K562 (cell line): ENCODE results near the gene CTNNA3. TPM values are rescaled to one million over a fixed set of nuclear protein-coding genes. Genes with fewer than 3 reads are reported as not detected.

Source experiments
- ATAC-seq: fragments of 200-7000 bp; cut with Tn5 transposase; 3 replicates; pipeline ENCODE4 v1.9.1; 2020; ENCODE audit warnings: moderate library complexity
- Bru-seq: library from RNA; stranded (reverse); fragments of 400-500 nt; gene quantifications from one replicate; lab custom pipeline; 2021; lab: Mats Ljungman, UMichigan
- BruChase-seq, 2 experiments: library from RNA; stranded (reverse); fragments of 400-500 nt; gene quantifications; one replicate each; lab custom pipeline; 2021; lab: Mats Ljungman, UMichigan
- BruUV-seq: library from RNA; stranded (reverse); fragments of 400-500 nt; replicated peaks from 2 replicates; lab custom pipeline; 2021; lab: Mats Ljungman, UMichigan
- CTCF ChIA-PET: fragments of 300-600 bp; formaldehyde crosslinking; extraction: SDS; loops from one replicate; lab custom pipeline; 2021; ENCODE audit warnings: low intra/inter-chr PET ratio; lab: Yijun Ruan, JAX
- POLR2A ChIA-PET: fragments of 300-600, 350-650 bp; sonication (Branson Sonifier 250); formaldehyde crosslinking; extraction: SDS; loops from one replicate; lab custom pipeline; 2021; ENCODE audit warnings: antibody characterized with exemption, inconsistent platforms; lab: Yijun Ruan, JAX
- DNase-seq, 4 experiments: peaks; one replicate each; pipeline versions ENCODE4 v3.0.0 to v3.0.0-alpha.2; 2011 to 2018; ENCODE audit warnings: low spot score in 3 of 4, mixed read lengths in 3 of 4; ENCODE audit errors: extremely low read depth in 1 of 4
- FAIRE-seq: peaks from 2 replicates; lab custom pipeline; 2011; peaks lifted over from hg19 to GRCh38; lab: Jason Lieb, UNC
- H2AFZ ChIP-seq: 2 replicates; pipeline ENCODE4 v1.6.0; 2011; ENCODE audit warnings: low read depth, low read length, control low read depth, inconsistent platforms
- H3K27ac ChIP-seq: fragments of 200-600 bp; 3 replicates; pipeline ENCODE4 v1.8.0; 2011; ENCODE audit warnings: low read depth, mild to moderate bottlenecking, control low read depth, inconsistent platforms, low read length, moderate library complexity, mixed read lengths; ENCODE audit errors: extremely low read depth
- H3K27me3 ChIP-seq, 2 experiments: fragments of 300-600 bp in 1 of 2; 2 replicates in 1 of 2; 3 replicates in 1 of 2; pipeline versions ENCODE4 v1.6.0 to v1.8.0; 2011; ENCODE audit warnings: inconsistent platforms in 2 of 2, low read length in 2 of 2, mild to moderate bottlenecking in 1 of 2, mixed read lengths in 1 of 2, moderate library complexity in 1 of 2; ENCODE audit not compliant: control insufficient read depth in 2 of 2, insufficient read depth in 2 of 2
- H3K36me3 ChIP-seq: fragments of 300-600 bp; 3 replicates; pipeline ENCODE4 v1.8.0; 2011; ENCODE audit warnings: mild to moderate bottlenecking, low read length, inconsistent platforms; ENCODE audit not compliant: control insufficient read depth, insufficient read depth
- H3K4me1 ChIP-seq, 2 experiments: fragments of 200-600 bp in 1 of 2; replicated peaks in 1 of 2; 2 replicates in 1 of 2; 3 replicates in 1 of 2; pipeline versions ENCODE4 v1.5.1 to v1.8.0; 2011; ENCODE audit warnings: inconsistent platforms in 2 of 2, low read length in 2 of 2, mild to moderate bottlenecking in 1 of 2, mixed read lengths in 1 of 2, moderate library complexity in 1 of 2; ENCODE audit not compliant: control insufficient read depth in 2 of 2, insufficient read depth in 2 of 2
- H3K4me2 ChIP-seq: 2 replicates; pipeline ENCODE4 v1.6.1; 2011; ENCODE audit warnings: low read length, control low read depth, inconsistent platforms, mixed read lengths; ENCODE audit not compliant: insufficient read depth
- H3K4me3 ChIP-seq: fragments of 200-600 bp; sonication (generic), shearing (Covaris generic); 2 replicates; pipeline ENCODE4 v1.5.1; 2016; ENCODE audit warnings: control low read depth, inconsistent platforms
- H3K79me2 ChIP-seq: fragments of 200-600 bp; 3 replicates; pipeline ENCODE4 v1.8.0; 2011; ENCODE audit warnings: low read length, inconsistent platforms; ENCODE audit not compliant: control insufficient read depth, insufficient read depth
- H3K9ac ChIP-seq, 2 experiments: 2 replicates each; pipeline versions ENCODE4 v1.6.0 to v1.6.1; 2011; ENCODE audit warnings: low read depth in 2 of 2, low read length in 2 of 2, control low read depth in 1 of 2, inconsistent platforms in 1 of 2, mild to moderate bottlenecking in 1 of 2, mixed read lengths in 1 of 2; ENCODE audit not compliant: insufficient read depth in 1 of 2
- H3K9me1 ChIP-seq: one replicate; pipeline ENCODE4 v1.6.0; 2011; ENCODE audit warnings: inconsistent platforms, mild to moderate bottlenecking, low read length, moderate library complexity; ENCODE audit not compliant: control insufficient read depth, insufficient read depth
- H3K9me3 ChIP-seq: replicated peaks from 2 replicates; pipeline ENCODE4 v1.5.1; 2011; ENCODE audit warnings: low read depth, low read length, inconsistent platforms; ENCODE audit not compliant: control insufficient read depth, insufficient read depth
- H4K20me1 ChIP-seq: replicated peaks from 2 replicates; pipeline ENCODE4 v1.6.1; 2011; ENCODE audit warnings: low read length, inconsistent platforms, mixed read lengths; ENCODE audit not compliant: control insufficient read depth, insufficient read depth
- ELF2 ChIP-seq: fragments of 250-450 bp; sonication (Bioruptor Pico); IDR thresholded peaks from 2 replicates; pipeline ENCODE4 v1.5.0; 2021; ENCODE audit warnings: mild to moderate bottlenecking
- TEAD1 ChIP-seq, 2 experiments: fragments of 450-650 bp in 1 of 2; sonication (generic) in 1 of 2; formaldehyde crosslinking; IDR thresholded peaks; 2 replicates each; pipeline versions ENCODE4 v1.4.0 to v1.8.0; 2020 to 2022; ENCODE audit warnings: mild to moderate bottlenecking in 2 of 2, missing genetic modification reagents in 1 of 2
- TRIM28 ChIP-seq: fragments of 450-650 bp; IDR thresholded peaks from 2 replicates; pipeline ENCODE4 v1.6.1; 2017
- WGBS: fragments of 100-300 bp; shearing (Covaris generic); methylation state at CpG from one replicate; pipeline ENCODE4 v1.1.6; 2016; ENCODE audit warnings: low coverage, mixed read lengths; ENCODE audit not compliant: insufficient coverage; ENCODE audit errors: missing lambda C conversion rate; 5-methylcytosine and 5-hydroxymethylcytosine counted together
- in situ Hi-C: fragments of 300-500 bp; cut with MboI; formaldehyde crosslinking; loops from 4 replicates; pipeline ENCODE4 v1.15.0; 2018; ENCODE audit warnings: inconsistent platforms, mixed read lengths
- intact Hi-C: fragments of 100-400 bp; cut with micrococcal nuclease; formaldehyde crosslinking; loops from 2 replicates; pipeline ENCODE4 v1.14.2; 2022
- long read RNA-seq, 3 experiments: library from polyadenylated mRNA in 2 of 3; library from RNA in 1 of 3; unstranded in 2 of 3; stranded (forward) in 1 of 3; transcript quantifications; one replicate each; pipeline ENCODE4 v2.0.0, GENCODE V29; 2019 to 2022
- polyA minus RNA-seq, 3 experiments: library from RNA; depleted of rRNA, polyadenylated mRNA; stranded (reverse); fragments of >200 nt; gene quantifications; 2 replicates each; pipeline ENCODE4 v1.2.3, GENCODE V29; 2011
- polyA plus RNA-seq, 8 experiments: library from polyadenylated mRNA; depleted of rRNA in 4 of 8; stranded (reverse) in 5 of 8; unstranded in 3 of 8; fragments of >200 nt; fragmentation: Nextera tagmentation in 2 of 8; fragmentation: Illumina TruSeq in 1 of 8; extraction: Ambion mirVana in 2 of 8; extraction: Trizol in 1 of 8; gene quantifications; 2 replicates each; pipeline versions ENCODE4 v1.2.1 to v1.2.3, GENCODE V29; 2011 to 2014; ENCODE audit warnings: inconsistent platforms in 1 of 8, missing spikeins in 1 of 8
- total RNA-seq, 7 experiments: library from RNA; depleted of rRNA in 6 of 7; stranded (reverse); fragments of >200 nt in 6 of 7; fragmentation: Illumina TruSeq in 2 of 7; extraction: Trizol in 2 of 7; gene quantifications; 2 replicates each; pipeline versions ENCODE4 v1.2.1 to v1.2.3, GENCODE V29; 2011 to 2021; ENCODE audit warnings: low replicate concordance in 1 of 7

CTNNA3 gene
- total RNA-seq (2011; cell fraction: chromatin; rRNA removed; ENCODE audit: low replicate concordance): not detected in 2 replicates
- total RNA-seq (2011; cell fraction: nucleolus; rRNA removed): not detected in 2 replicates
- not detected in 2 replicates for total RNA-seq (2011; cell fraction: nucleoplasm; rRNA removed)
- total RNA-seq (2014; rRNA removed) (not detected in 2 replicates), total RNA-seq (2014; rRNA removed; fragmentation: Illumina TruSeq; extraction: Trizol) (not detected in 2 replicates), total RNA-seq (2015; rRNA removed; fragmentation: Illumina TruSeq; extraction: Trizol) (not detected in 2 replicates), total RNA-seq (2021) (not detected in 2 replicates), polyA plus RNA-seq (2011; rRNA removed) (0.04 TPM in 1 of 2 replicates, not detected in the other), polyA plus RNA-seq (2014; fragmentation: Illumina TruSeq; extraction: Trizol) (not detected in 2 replicates), polyA plus RNA-seq (2014; fragmentation: Nextera tagmentation; extraction: Ambion mirVana) (not detected), polyA plus RNA-seq (2014; rRNA removed) (not detected in 2 replicates), polyA minus RNA-seq (2011; rRNA and poly(A)+ RNA removed) (not detected in 2 replicates), Bru-seq, nascent RNA (percentile 2 among the genes with signal in this experiment), BruChase-seq, experiment 1, labeled RNA remaining after a 2-hour chase (percentile 4 among the genes with signal in this experiment), BruChase-seq, experiment 2, labeled RNA remaining after a 6-hour chase (percentile 3 among the genes with signal in this experiment)
- polyA plus RNA-seq (2011; cell fraction: cytosol; rRNA removed): under 0.01 TPM in 1 of 2 replicates, not detected in the other
- not detected in 2 replicates for polyA plus RNA-seq (2011; cell fraction: nucleus; rRNA removed)
- not detected in 2 replicates for polyA plus RNA-seq (2012)
- not detected in 2 replicates for polyA minus RNA-seq (2011; cell fraction: cytosol; rRNA and poly(A)+ RNA removed)
- not detected in 2 replicates for polyA minus RNA-seq (2011; cell fraction: nucleus; rRNA and poly(A)+ RNA removed)
- long read RNA-seq, experiment 1: 0 reads
- long read RNA-seq, experiment 2: 0 reads
- long read RNA-seq, experiment 3: 0 reads

- 0% methylated on average over 6 of the region's 6 CpGs for WGBS
- Histone ChIP-seq H3K27me3 (0 out of 5 replicates have a peak, but pooled peaks cover 0 to 2% of the 10 kb centered on the region in 2 experiments), H3K36me3 (no peaks in the 10 kb centered on the region), H3K27ac (no peak within 1 kb of the TSS), H4K20me1 (no peaks in the 10 kb centered on the region), H3K9ac (no peak within 1 kb of the TSS), H3K4me1 (no peaks in the 10 kb centered on the region), H3K4me2 (no peak within 1 kb of the TSS), H3K9me3 (no peaks in the 10 kb centered on the region), H3K4me3 (no peak within 1 kb of the TSS), H3K79me2 (no peaks in the 10 kb centered on the region), H3K9me1 (no peaks in the 10 kb centered on the region), H2AFZ (no peak within 1 kb of the TSS)
- no TSS peak for BruUV-seq
- POLR2A ChIA-PET: interaction anchor here (1.5 kb wide), 1 partner anchor 72 kb away, joined by 3 read pairs; no protein-coding TSS in a partner anchor
- CTCF ChIA-PET: interaction anchor here (2.3 kb wide), 1 partner anchor 83 kb away, joined by 16 read pairs; no protein-coding TSS in a partner anchor
- in situ Hi-C loops (loop anchor here (5.0 kb wide), 1 partner anchor 81 kb away; no protein-coding TSS in a partner anchor), intact Hi-C loops (no loop called here)
- DNase-seq (no peak), ATAC-seq (no peak), FAIRE-seq (no peak)
- TF ChIP-seq ELF2 (CRISPR knock-in tag): no peak
- TF ChIP-seq TEAD1 (CRISPR knock-in tag; IDR thresholded peaks at IDR 0.05): no peak
- no peak for TF ChIP-seq TRIM28
Measured at GRCh38 chr10:67696029-67696428, at the start of gene CTNNA3. CTNNA3 (minus strand) TSS chr10:67696195.
